ENCODE results near the gene KCNQ4. TPM values are rescaled to one million over a fixed set of nuclear protein-coding genes. Genes with fewer than 3 reads are reported as not detected.

Gene KCNQ4
- total and polyA plus RNA-seq, 2 of the 4 experiments (the other 2 are of a cell fraction), result 0.07 TPM; not detected in 1

DNA sequence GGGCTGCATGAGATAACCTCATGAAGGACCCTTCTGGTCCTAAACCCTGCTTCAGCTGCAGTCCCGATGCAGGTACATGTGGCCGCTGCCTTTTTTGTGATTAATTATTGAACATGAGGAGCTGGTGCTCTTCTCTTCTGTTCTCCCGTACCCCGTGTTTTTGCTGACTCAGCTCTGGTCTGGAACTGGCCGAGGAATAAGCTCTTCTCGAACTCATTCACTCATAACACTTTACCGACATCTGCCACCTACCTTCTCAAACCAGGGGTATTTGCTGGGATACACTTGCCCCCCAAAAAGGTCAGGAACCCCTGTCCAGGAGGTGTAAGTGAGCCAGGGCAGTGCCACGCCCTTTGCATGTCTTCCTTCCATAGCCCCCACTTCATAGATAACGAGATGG is 31.8 kb downstream of the KCNQ4 start:
- H4K91ac ChIP-seq (ENCODE audit: insufficient read depth, low read depth, low read length), result no peak overlapping the region
- CTCF ChIA-PET, result no interaction called here
- H3K4me2 ChIP-seq (ENCODE audit: low read depth, low read length), result no peak overlapping the region
- no peak overlapping the region for H3K4ac ChIP-seq (ENCODE audit: low read depth, low read length)
- H2BK15ac ChIP-seq (ENCODE audit: low read depth, low read length), result no peak overlapping the region
- no peak overlapping the region for H2BK120ac ChIP-seq (ENCODE audit: low read depth, low read length)
- H3K56ac ChIP-seq (ENCODE audit: extremely low read depth, insufficient read depth, low read length), result no peak overlapping the region
- no peak overlapping the region for H3K4me3 ChIP-seq (ENCODE audit: insufficient read depth, low read depth, low read length)
- H2BK20ac ChIP-seq (ENCODE audit: low read depth, low read length), result no peak overlapping the region
- ATAC-seq (ENCODE audit: low read depth) (no peak), DNase-seq (no peak)
- no peaks in the 10 kb centered on the region for H3K79me1 ChIP-seq (ENCODE audit: low read depth in 1 of 2, low read length in 2 of 2)
- H3K9me3 ChIP-seq (ENCODE audit: control insufficient read depth, insufficient read depth, low read length), result no peaks in the 10 kb centered on the region
- no peaks in the 10 kb centered on the region for H4K20me1 ChIP-seq (ENCODE audit: insufficient read depth, low read length)
- peaks cover 66% of the 10 kb centered on the region for H3K27me3 ChIP-seq (ENCODE audit: control insufficient read depth, insufficient read depth, low read length)
- TF ChIP-seq POLR2A (IDR thresholded peaks at IDR 0.05; ENCODE audit: low read depth, low read length), result no peak
- TF ChIP-seq MAFK (IDR thresholded peaks at IDR 0.05; ENCODE audit: low read depth, low read length), result peak; percentile 99
- no peak overlapping the region for H3K18ac ChIP-seq (ENCODE audit: low read depth, low read length)
- no peaks in the 10 kb centered on the region for H3K9me1 ChIP-seq (ENCODE audit: insufficient read depth, low read length)
- no peak overlapping the region for H4K8ac ChIP-seq (ENCODE audit: low read depth in 2 of 2, low read length in 2 of 2)
- no peak overlapping the region for H3K9ac ChIP-seq (ENCODE audit: low read depth, low read length)
- no peak overlapping the region for H2BK5ac ChIP-seq (ENCODE audit: low read depth, low read length, poor library complexity, severe bottlenecking)
- H3K4me1 ChIP-seq (ENCODE audit: control insufficient read depth, insufficient read depth, low read length), result peaks cover 3% of the 10 kb centered on the region
- no peak overlapping the region for H3K23ac ChIP-seq (ENCODE audit: low read depth, low read length)
- no peak overlapping the region for H4K5ac ChIP-seq (ENCODE audit: low read depth, low read length)
- dilution Hi-C loops (cut with HindIII; ENCODE audit: low sequenced_read_pairs, unreplicated experiment), result no loop called here
- H2AFZ ChIP-seq (replicated peaks; ENCODE audit: low read length, poor library complexity), result no peak overlapping the region
- H2AK9ac ChIP-seq (replicated peaks; ENCODE audit: low read depth, low read length, poor library complexity), result no peak overlapping the region
- POLR2A ChIA-PET (ENCODE audit: unreplicated experiment), result no interaction called here
- in situ Hi-C loops (cut with MboI; ENCODE audit: low sequenced_read_pairs), result no loop called here
- no TSS peak for BruUV-seq (replicated peaks)
- 30% methylated on average over 2 of the region's 9 CpGs; no CpG with 5 or more reads in 1 of the 2 experiments for WGBS, 2 experiments (ENCODE audit: extremely low coverage in 2 of 2, insufficient read length in 1 of 2)
- no peak overlapping the region for H2AK5ac ChIP-seq (ENCODE audit: low read depth, low read length)
- no peak overlapping the region for H3K27ac ChIP-seq (ENCODE audit: insufficient read depth, low read length)
- no peaks in the 10 kb centered on the region for H3K36me3 ChIP-seq (ENCODE audit: control insufficient read depth, insufficient read depth, low read length)
- intact Hi-C loops (cut with micrococcal nuclease), result no loop called here
- H3K14ac ChIP-seq (replicated peaks; ENCODE audit: low read depth, low read length), result no peak overlapping the region

Data from IMR-90 (cell line).